HG03025 (cell line): ENCODE data around the gene PRG3.
"Not testable (repeated sequence)": the region's sequence is repeated elsewhere in the genome, so short reads cannot be mapped to it uniquely, and the experiment has no call there.

Source experiments
- ATAC-seq: cut with Tn5 transposase; IDR thresholded peaks from one replicate; pipeline ENCODE4 v1.9.1; 2021; ENCODE audit warnings: mild to moderate bottlenecking, moderate library complexity; ENCODE audit not compliant: unreplicated experiment, low FRiP score

The PRG3 gene

DNA sequence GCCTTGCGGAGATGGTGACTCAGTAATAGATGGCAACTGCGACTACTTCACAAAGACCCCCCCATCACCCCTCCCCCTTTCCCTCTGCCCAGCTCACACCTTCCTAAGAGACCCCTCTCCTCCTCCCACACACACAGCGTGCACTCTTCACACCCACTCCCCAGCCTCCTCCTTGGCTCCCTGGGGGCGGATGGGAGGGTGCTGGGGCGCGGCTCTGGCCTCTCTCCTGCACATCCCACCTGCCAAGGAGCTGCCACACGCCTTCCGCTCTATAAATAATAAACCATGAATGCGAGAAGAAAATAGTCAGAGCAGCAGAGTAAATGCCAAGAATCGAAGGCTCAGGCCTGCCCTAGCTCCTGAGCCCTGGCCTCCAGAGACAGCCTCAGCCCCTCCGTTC lies 38.2 kb downstream of the PRG3 start:
- no peak for ATAC-seq

GRCh38 chr11:57341250-57341808 lies 39.6 kb downstream of the PRG3 start:
- no peak for ATAC-seq

GRCh38 chr11:57340039-57340615 lies 40.8 kb downstream of the PRG3 start:
- no peak for ATAC-seq

GRCh38 chr11:57339328-57339727 lies 41.6 kb downstream of the PRG3 start:
- no peak for ATAC-seq

- no peak for ATAC-seq
Observed at GRCh38 chr11:57338142-57338541, 42.8 kb downstream of the PRG3 start, which contains the start of gene P2RX3. TSS of gene P2RX3 (plus strand) at chr11:57338352. CDS start at chr11:57338551, 199 bp downstream.

DNA sequence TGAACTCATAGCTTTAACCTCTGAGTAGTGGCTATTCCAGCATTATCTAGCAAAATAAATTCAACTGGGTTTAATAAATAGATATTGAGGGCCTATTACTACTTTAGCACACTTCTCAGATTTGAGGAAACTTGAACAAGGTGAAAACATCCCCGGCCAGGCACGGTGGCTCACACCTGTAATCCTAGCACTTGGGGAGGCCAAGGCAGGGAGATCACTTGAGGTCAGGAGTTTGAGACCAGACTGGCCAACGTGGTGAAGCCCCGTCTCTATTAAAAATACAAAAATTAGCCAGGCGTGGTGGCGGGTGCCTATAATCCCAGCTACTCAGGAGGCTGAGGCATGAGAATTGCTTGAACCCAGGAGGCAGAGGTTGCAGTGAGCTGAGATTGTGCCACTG lies 44.1 kb downstream of the PRG3 start:
- not testable (repeated sequence) for ATAC-seq

- no peak for ATAC-seq
Observed at GRCh38 chr11:57336111-57336666, 44.8 kb downstream of the PRG3 start.

- peak; percentile 98 for ATAC-seq
Observed at GRCh38 chr11:57335343-57336110, 45.4 kb downstream of the PRG3 start, which contains the start of gene SSRP1. TSS of gene SSRP1 (minus strand) at chr11:57335892. CDS start at chr11:57335121, 771 bp downstream.

GRCh38 chr11:57335023-57335342 lies 46.0 kb downstream of the PRG3 start:
- no peak for ATAC-seq

DNA sequence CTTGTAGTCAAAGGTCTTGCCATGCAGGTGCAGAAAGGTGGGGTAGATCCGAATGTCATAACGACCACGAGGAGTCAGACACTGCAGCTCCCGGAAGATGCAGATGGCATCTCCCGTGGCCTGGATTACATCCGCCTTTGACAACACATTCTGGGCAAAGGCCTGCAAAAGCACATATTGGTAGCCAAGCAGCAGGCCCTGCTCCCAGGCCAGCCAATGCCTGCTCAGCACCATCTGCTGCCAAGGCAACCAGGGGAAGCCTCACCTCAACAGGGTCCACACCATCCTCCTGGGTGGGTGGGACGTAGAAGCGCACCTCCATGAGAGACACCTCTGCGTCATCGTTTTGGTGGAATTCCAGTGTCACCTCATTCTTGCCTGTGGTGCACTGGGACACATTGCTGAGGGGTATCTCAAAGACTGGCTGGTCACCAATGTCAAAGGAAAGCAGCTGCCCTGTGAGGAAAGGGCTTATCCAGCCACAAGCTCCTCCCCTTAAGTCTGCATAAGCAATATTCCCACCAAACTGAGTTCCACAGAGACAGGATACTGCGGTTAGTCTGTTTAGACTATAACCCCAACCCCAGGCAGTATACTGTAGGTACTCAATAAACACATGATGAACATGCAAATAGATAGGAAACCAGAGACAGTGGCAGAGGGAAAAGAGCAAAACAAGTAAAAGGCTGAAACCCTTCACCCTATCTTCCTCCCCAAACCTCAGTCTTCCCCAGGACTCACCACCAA lies 48.1 kb downstream of the PRG3 start:
- ATAC-seq = no peak

GRCh38 chr11:57331720-57332119 lies 49.2 kb downstream of the PRG3 start:
- ATAC-seq = no peak

GRCh38 chr11:57330029-57330428 lies 50.9 kb downstream of the PRG3 start:
- ATAC-seq = no peak

DNA sequence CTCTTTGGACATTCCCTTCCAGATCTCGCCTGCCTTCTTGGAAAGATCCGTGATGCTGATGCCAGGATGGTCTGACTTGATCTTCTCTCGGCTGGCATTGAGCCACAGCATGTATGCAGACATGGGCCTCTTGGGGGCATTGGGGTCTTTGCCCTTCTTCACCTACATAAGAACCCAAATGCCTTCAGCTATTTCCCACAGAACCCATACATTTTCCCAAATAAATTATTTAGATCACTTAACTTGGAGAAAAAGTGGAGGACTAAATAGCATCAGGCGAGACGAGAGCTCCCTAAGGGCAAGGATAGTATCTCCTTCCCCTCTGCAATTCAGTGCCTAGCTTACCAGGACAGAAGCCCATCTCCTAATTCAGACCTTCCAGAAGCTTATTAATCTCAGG lies 53.2 kb downstream of the PRG3 start:
- no peak for ATAC-seq
